Nephron progenitor cell (in vitro differentiated cells): Measurements from ENCODE around the gene GALNT13.

Experiments
- DNase-seq: peaks from one replicate; pipeline ENCODE4 v3.0.0; 2021
- H3K27ac Mint-ChIP-seq: 2 replicates; pipeline ENCODE4 v1.8.0; 2021; ENCODE audit warnings: mild to moderate bottlenecking, moderate library complexity, mixed read lengths
- H3K27me3 Mint-ChIP-seq: 2 replicates; pipeline ENCODE4 v1.8.0; 2021; ENCODE audit warnings: mild to moderate bottlenecking, low read depth, mixed read lengths; ENCODE audit not compliant: poor library complexity
- H3K36me3 Mint-ChIP-seq: 2 replicates; pipeline ENCODE4 v1.8.0; 2021; ENCODE audit warnings: low read depth, mixed read lengths
- H3K4me1 Mint-ChIP-seq: 2 replicates; pipeline ENCODE4 v1.8.0; 2021; ENCODE audit warnings: mixed read lengths
- H3K4me3 Mint-ChIP-seq: 2 replicates; pipeline ENCODE4 v1.8.0; 2021; ENCODE audit warnings: mild to moderate bottlenecking, moderate library complexity, mixed read lengths
- H3K9me3 Mint-ChIP-seq: 2 replicates; pipeline ENCODE4 v1.8.0; 2021; ENCODE audit warnings: mild to moderate bottlenecking, moderate library complexity, mixed read lengths
- TF ChIP-seq, protein P1 (sequence below): fragments of 200-600 bp; sonication (generic); IDR thresholded peaks from 2 replicates; pipeline ENCODE4 v1.5.0; 2021; ENCODE audit warnings: antibody characterized with exemption

Gene GALNT13

DNA sequence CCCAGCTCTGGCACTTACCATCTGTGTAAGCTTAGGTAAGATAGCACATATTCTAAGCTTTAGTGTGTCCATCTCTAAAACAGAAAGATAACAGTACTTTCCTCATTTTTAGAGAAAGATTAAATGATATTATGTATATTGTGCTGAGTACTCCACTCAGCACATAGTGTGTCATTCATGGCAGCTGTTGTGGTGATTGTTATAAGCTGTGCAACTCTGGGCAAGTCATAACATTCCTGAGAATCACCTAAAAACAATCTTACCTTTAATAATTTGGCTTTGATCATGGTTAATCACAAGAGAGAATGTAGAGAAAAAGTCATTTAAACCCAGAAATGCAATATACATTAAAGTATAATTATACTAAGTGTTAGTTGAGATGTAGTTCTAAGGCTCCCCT, 391.5 kb downstream of the GALNT13 start:
- H3K9me3 Mint-ChIP-seq = no peaks in the 10 kb centered on the region
- no peaks in the 10 kb centered on the region for H3K27me3 Mint-ChIP-seq
- no peak for DNase-seq

DNA sequence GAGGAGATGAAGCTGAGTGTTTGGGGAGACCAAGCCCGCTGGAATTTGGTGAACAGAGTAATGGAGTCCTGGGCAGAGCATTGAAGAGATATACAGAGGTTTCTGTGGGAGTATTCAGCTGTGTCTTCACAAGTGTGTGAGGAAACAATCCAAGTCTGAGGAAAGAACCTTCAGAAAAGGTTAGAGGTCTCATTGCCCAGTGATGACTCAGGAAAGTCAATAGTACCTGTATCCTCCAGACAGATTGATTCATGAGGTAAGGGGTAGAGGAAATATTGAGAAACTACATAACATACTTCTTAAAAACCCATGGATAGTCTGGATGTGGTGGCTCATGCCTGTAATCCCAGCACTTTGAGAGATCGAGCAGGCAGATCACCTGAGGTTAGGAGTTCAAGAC, 392.3 kb downstream of the GALNT13 start:
- Mint-ChIP-seq H3K4me3 (no peak overlapping the region), H3K9me3 (no peaks in the 10 kb centered on the region), H3K4me1 (no peaks in the 10 kb centered on the region), H3K27ac (no peak overlapping the region), H3K27me3 (no peaks in the 10 kb centered on the region), H3K36me3 (no peaks in the 10 kb centered on the region)
- no peak for DNase-seq
- TF ChIP-seq, protein P1, sequence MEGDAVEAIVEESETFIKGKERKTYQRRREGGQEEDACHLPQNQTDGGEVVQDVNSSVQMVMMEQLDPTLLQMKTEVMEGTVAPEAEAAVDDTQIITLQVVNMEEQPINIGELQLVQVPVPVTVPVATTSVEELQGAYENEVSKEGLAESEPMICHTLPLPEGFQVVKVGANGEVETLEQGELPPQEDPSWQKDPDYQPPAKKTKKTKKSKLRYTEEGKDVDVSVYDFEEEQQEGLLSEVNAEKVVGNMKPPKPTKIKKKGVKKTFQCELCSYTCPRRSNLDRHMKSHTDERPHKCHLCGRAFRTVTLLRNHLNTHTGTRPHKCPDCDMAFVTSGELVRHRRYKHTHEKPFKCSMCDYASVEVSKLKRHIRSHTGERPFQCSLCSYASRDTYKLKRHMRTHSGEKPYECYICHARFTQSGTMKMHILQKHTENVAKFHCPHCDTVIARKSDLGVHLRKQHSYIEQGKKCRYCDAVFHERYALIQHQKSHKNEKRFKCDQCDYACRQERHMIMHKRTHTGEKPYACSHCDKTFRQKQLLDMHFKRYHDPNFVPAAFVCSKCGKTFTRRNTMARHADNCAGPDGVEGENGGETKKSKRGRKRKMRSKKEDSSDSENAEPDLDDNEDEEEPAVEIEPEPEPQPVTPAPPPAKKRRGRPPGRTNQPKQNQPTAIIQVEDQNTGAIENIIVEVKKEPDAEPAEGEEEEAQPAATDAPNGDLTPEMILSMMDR = no peak

More for the DNA sequence above, 391.5 kb downstream of the GALNT13 start:
- Mint-ChIP-seq H3K27ac (no peak overlapping the region), H3K36me3 (no peaks in the 10 kb centered on the region), H3K4me3 (no peak overlapping the region), H3K4me1 (no peaks in the 10 kb centered on the region)
- TF ChIP-seq, protein P1 = no peak

DNA sequence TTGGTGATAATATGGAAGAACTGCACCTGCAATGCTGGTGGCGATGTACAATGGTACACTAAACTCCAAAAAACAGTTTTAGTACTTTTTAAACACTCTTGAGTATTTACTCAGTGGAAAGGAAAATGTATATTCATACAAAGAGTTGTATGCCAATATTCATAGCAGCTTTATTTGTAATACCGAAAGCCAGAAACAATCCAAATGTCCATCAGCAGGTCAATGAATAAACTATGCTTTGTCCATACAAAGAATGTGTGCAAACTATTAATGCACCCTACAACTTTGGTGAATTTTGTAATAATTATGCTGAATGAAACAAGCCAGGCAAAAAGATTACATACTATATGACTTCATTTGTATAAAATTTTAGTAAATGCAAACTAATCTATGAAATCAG, 396.3 kb downstream of the GALNT13 start:
- H3K36me3 Mint-ChIP-seq = no peaks in the 10 kb centered on the region
- no peaks in the 10 kb centered on the region for H3K4me1 Mint-ChIP-seq

GRCh38 chr2:154280543-154280942, 408.8 kb downstream of the GALNT13 start:
- H3K9me3 Mint-ChIP-seq = peaks cover 7% of the 10 kb centered on the region
- H3K27me3 Mint-ChIP-seq = no peaks in the 10 kb centered on the region
- TF ChIP-seq, protein P1 = no peak
- no peak overlapping the region for H3K27ac Mint-ChIP-seq
- no peaks in the 10 kb centered on the region for H3K4me1 Mint-ChIP-seq
- H3K36me3 Mint-ChIP-seq = peaks cover 7% of the 10 kb centered on the region
- DNase-seq = no peak
- H3K4me3 Mint-ChIP-seq = no peak overlapping the region

More for the DNA sequence above, 396.3 kb downstream of the GALNT13 start:
- H3K27ac Mint-ChIP-seq = no peak overlapping the region
- no peak for DNase-seq
- H3K9me3 Mint-ChIP-seq = no peaks in the 10 kb centered on the region
- H3K27me3 Mint-ChIP-seq = no peaks in the 10 kb centered on the region
- H3K4me3 Mint-ChIP-seq = no peak overlapping the region
- TF ChIP-seq, protein P1 = no peak

DNA sequence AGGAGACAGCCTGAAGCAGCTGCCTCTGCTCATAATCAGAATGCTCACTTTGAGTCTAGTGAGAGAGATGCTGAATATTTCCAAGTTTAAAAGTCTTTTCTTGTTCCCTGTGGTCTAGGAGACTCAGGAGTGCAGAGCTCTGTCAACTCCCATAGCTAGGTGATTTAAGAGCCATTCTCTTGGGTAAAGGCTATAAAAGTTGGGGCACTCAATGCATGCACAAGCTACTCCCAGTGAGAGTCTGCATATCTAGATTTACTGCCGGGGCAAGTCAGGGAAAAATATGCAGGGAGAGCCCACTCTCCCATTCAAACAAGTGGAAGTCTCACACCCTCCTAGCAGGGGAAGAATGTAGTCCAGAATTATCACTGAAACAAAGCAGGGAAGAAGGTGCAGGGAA, 418.1 kb downstream of the GALNT13 start:
- no peak for DNase-seq
- Mint-ChIP-seq H3K27me3 (no peaks in the 10 kb centered on the region), H3K4me1 (peaks cover 7% of the 10 kb centered on the region), H3K27ac (peak overlapping the region; percentile 75), H3K4me3 (no peak overlapping the region), H3K9me3 (peaks cover 32% of the 10 kb centered on the region), H3K36me3 (peaks cover 32% of the 10 kb centered on the region)
- TF ChIP-seq, protein P1 = no peak

DNA sequence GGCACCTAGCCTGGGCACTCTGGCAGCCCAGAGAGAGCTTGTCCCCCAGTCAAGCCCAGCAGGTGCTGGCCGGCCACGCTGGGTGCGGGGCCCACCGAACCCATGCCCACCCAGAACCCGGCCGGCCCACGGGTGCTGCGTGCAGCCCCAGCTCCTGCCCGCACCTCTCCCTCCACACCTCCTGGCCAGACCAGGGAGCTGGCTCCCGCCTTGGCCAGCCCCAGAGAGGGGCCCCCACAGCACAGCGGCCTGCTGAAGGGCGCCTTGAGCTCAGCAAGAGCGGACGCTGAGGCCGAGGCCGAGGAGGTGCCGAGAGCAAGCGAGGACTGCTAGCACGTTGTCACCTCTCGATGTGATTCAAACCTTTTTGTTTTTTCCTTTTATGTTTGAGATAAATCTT, 419.8 kb downstream of the GALNT13 start:
- Mint-ChIP-seq H3K9me3 (peaks cover 32% of the 10 kb centered on the region), H3K27me3 (no peaks in the 10 kb centered on the region), H3K4me1 (peaks cover 7% of the 10 kb centered on the region), H3K27ac (peak overlapping the region; percentile 22), H3K4me3 (no peak overlapping the region), H3K36me3 (peaks cover 32% of the 10 kb centered on the region)
- TF ChIP-seq, protein P1 = no peak
- no peak for DNase-seq
